WTC11 (cell line): ENCODE measurements around the gene CERCAM. TPM values are rescaled to one million over a fixed set of nuclear protein-coding genes. Genes with fewer than 3 reads are reported as not detected.
"Not testable (repeated sequence)": the region's sequence is repeated elsewhere in the genome, so short reads cannot be mapped to it uniquely, and the experiment has no call there.

Experiments
- ATAC-seq: fragments of 200-7000 bp; cut with Tn5 transposase; 2 replicates; pipeline ENCODE4 v1.10.0; 2021; ENCODE audit warnings: mild to moderate bottlenecking, moderate library complexity
- CTCF ChIA-PET: fragments of 300-600 bp; sonication (Branson Sonifier 250); formaldehyde crosslinking; loops from one replicate; lab custom pipeline; 2021; ENCODE audit warnings: antibody characterized with exemption; lab: Charles Lee
- POLR2A ChIA-PET: fragments of 350-600 bp; sonication (Branson Sonifier 250); formaldehyde crosslinking; loops from one replicate; lab custom pipeline; 2021; ENCODE audit warnings: antibody characterized with exemption; lab: Charles Lee
- DNase-seq: peaks from one replicate; pipeline ENCODE4 v3.0.0; 2021; ENCODE audit warnings: low spot score
- H3K27ac Mint-ChIP-seq: 2 replicates; pipeline ENCODE4 v1.8.0; 2021; ENCODE audit warnings: mixed read lengths
- H3K27me3 Mint-ChIP-seq: 2 replicates; pipeline ENCODE4 v1.8.0; 2021; ENCODE audit warnings: low read depth, mild to moderate bottlenecking, moderate library complexity, mixed read lengths
- H3K36me3 Mint-ChIP-seq: 2 replicates; pipeline ENCODE4 v1.8.0; 2021; ENCODE audit warnings: mixed read lengths
- H3K4me1 Mint-ChIP-seq: 2 replicates; pipeline ENCODE4 v1.8.0; 2022; ENCODE audit warnings: mixed read lengths
- H3K4me3 Mint-ChIP-seq: 2 replicates; pipeline ENCODE4 v1.8.0; 2021; ENCODE audit warnings: mild to moderate bottlenecking, moderate library complexity, mixed read lengths
- H3K9me3 Mint-ChIP-seq: 2 replicates; pipeline ENCODE4 v1.8.0; 2021; ENCODE audit warnings: mixed read lengths
- ELF4 ChIP-seq: sonication (generic); formaldehyde crosslinking; IDR thresholded peaks from 2 replicates; pipeline ENCODE4 v1.8.1; 2022; ENCODE audit warnings: low read depth, mild to moderate bottlenecking, moderate library complexity, missing genetic modification reagents
- ESRRA ChIP-seq: sonication (generic); formaldehyde crosslinking; IDR thresholded peaks from 2 replicates; pipeline ENCODE4 v1.8.1; 2022; ENCODE audit warnings: mild to moderate bottlenecking, missing genetic modification reagents, borderline replicate concordance
- ETV6 ChIP-seq: sonication (generic); formaldehyde crosslinking; IDR thresholded peaks from 2 replicates; pipeline ENCODE4 v1.8.1; 2022; ENCODE audit warnings: mild to moderate bottlenecking, missing genetic modification reagents
- FOXJ3 ChIP-seq: sonication (generic); formaldehyde crosslinking; IDR thresholded peaks from 2 replicates; pipeline ENCODE4 v1.9.0; 2021; ENCODE audit warnings: missing genetic modification reagents, mild to moderate bottlenecking, borderline replicate concordance
- GTF2I ChIP-seq: fragments of 250-450 bp; sonication (Bioruptor Pico); conservative IDR thresholded peaks from 2 replicates; pipeline ENCODE4 v1.4.0; 2021; ENCODE audit warnings: mild to moderate bottlenecking
- IRF2 ChIP-seq: sonication (generic); formaldehyde crosslinking; IDR thresholded peaks from 2 replicates; pipeline ENCODE4 v1.8.0; 2022; ENCODE audit warnings: low read depth, missing genetic modification reagents, borderline replicate concordance
- JUN ChIP-seq: sonication (generic); formaldehyde crosslinking; IDR thresholded peaks from 2 replicates; pipeline ENCODE4 v1.8.0; 2023; ENCODE audit warnings: mild to moderate bottlenecking, missing genetic modification reagents
- MXD4 ChIP-seq: fragments of 250-450 bp; sonication (Bioruptor Pico); IDR thresholded peaks from 2 replicates; pipeline ENCODE4 v1.8.0; 2021; ENCODE audit warnings: mild to moderate bottlenecking, moderate library complexity, borderline replicate concordance
- MYBL2 ChIP-seq: sonication (generic); formaldehyde crosslinking; IDR thresholded peaks from 2 replicates; pipeline ENCODE4 v1.8.1; 2023; ENCODE audit warnings: mild to moderate bottlenecking, moderate library complexity, missing genetic modification reagents
- OVOL2 ChIP-seq: fragments of 250-450 bp; sonication (Bioruptor Pico); IDR thresholded peaks from 2 replicates; pipeline ENCODE4 v1.9.0; 2021; ENCODE audit warnings: mild to moderate bottlenecking, borderline replicate concordance
- TEAD1 ChIP-seq: sonication (generic); formaldehyde crosslinking; IDR thresholded peaks from 2 replicates; pipeline ENCODE4 v1.8.0; 2022; ENCODE audit warnings: mild to moderate bottlenecking, missing genetic modification reagents
- TP53 ChIP-seq: sonication (generic); formaldehyde crosslinking; IDR thresholded peaks from 2 replicates; pipeline ENCODE4 v1.8.1; 2023; ENCODE audit warnings: mild to moderate bottlenecking, missing genetic modification reagents
- ZNF232 ChIP-seq: sonication (generic); formaldehyde crosslinking; IDR thresholded peaks from 2 replicates; pipeline ENCODE4 v1.8.0; 2022; ENCODE audit warnings: mild to moderate bottlenecking, missing genetic modification reagents
- total RNA-seq: library from RNA; stranded (reverse); gene quantifications from 3 replicates; pipeline ENCODE4 v1.2.3, GENCODE V29; 2021
- TF ChIP-seq, protein P1 (sequence below): sonication (generic); formaldehyde crosslinking; IDR thresholded peaks from 2 replicates; pipeline ENCODE4 v1.8.1; 2023; ENCODE audit warnings: mild to moderate bottlenecking, missing genetic modification reagents, moderate library complexity
- TF ChIP-seq, protein P2 (sequence below): sonication (generic); formaldehyde crosslinking; IDR thresholded peaks from 2 replicates; pipeline ENCODE4 v1.8.1; 2023; ENCODE audit warnings: mild to moderate bottlenecking, missing genetic modification reagents, moderate library complexity
- TF ChIP-seq, protein P3 (sequence below): fragments of 200-600 bp; IDR thresholded peaks from 2 replicates; pipeline ENCODE4 v1.8.0; 2022; ENCODE audit warnings: antibody characterized with exemption
- TF ChIP-seq, protein P4 (sequence below): sonication (generic); formaldehyde crosslinking; IDR thresholded peaks from 2 replicates; pipeline ENCODE4 v1.8.1; 2023; ENCODE audit warnings: mild to moderate bottlenecking, moderate library complexity, missing genetic modification reagents
- TF ChIP-seq, protein P5 (sequence below): sonication (generic); formaldehyde crosslinking; IDR thresholded peaks from 2 replicates; pipeline ENCODE4 v1.8.1; 2023; ENCODE audit warnings: mild to moderate bottlenecking, missing genetic modification reagents
- TF ChIP-seq, protein P6 (sequence below): sonication (generic); formaldehyde crosslinking; IDR thresholded peaks from 2 replicates; pipeline ENCODE4 v1.8.0; 2022; ENCODE audit warnings: mild to moderate bottlenecking, missing genetic modification reagents
- TF ChIP-seq, protein P7 (sequence below): fragments of 250-450 bp; sonication (Bioruptor Pico); IDR thresholded peaks from 2 replicates; pipeline ENCODE4 v2.1.2; 2022; ENCODE audit warnings: mild to moderate bottlenecking, moderate library complexity
- TF ChIP-seq, protein P8 (sequence below): sonication (generic); formaldehyde crosslinking; IDR thresholded peaks from 2 replicates; pipeline ENCODE4 v1.8.0; 2022; ENCODE audit warnings: mild to moderate bottlenecking, missing genetic modification reagents

Gene CERCAM
- total RNA-seq, 1 experiment from 2014 or later, result 15.2 TPM

DNA sequence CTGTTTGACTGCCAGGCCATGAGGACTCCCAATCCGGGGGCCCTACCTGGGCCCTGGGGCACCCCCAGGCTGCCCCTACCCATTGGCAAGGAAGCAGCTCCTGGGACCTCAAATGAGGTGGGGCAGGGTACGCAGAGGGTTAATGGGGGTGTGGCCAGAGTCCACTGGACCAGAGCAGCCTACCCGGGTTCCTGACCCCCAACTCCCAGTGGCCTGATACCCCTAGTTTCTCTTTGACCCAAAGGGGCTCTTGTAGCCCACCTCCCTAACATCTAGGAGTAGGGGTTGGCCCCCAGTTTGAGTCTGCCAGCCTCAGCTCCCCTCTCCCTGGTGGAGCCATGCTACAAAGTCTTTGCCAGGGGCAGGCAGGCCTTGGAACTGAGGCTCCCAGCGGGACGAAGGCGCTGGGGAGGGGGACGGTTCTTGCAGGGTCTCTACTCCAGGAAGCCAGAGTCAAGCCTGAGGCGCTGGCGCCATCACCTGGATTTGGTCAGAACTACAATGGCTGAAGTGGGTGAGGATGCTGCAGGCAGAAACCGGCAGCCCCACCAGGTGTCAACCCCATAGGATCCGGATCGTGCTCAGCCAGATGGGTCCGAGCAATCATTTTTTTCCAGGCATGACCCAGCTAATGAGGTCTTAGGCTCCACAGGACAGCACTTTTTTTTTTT lies 8.4 kb upstream of the CERCAM start:
- POLR2A ChIA-PET, result interaction anchor here (0.8 to 0.9 kb wide), 2 partner anchors 8 to 50 kb away, joined by 3 read pairs; partner anchors contain the start of gene CERCAM
- Mint-ChIP-seq H3K9me3 (no peaks in the 10 kb centered on the region), H3K4me1 (peaks cover 42% of the 10 kb centered on the region), H3K4me3 (no peak overlapping the region), H3K27me3 (peaks cover 84% of the 10 kb centered on the region), H3K36me3 (no peaks in the 10 kb centered on the region), H3K27ac (no peak overlapping the region)
- ATAC-seq (peak; percentile 81), DNase-seq (peak; percentile 99)
- CTCF ChIA-PET, result interaction anchor here (0.6 to 7.7 kb wide), 28 partner anchors 8 to 352 kb away, joined by 3 to 248 read pairs (median 4); partner anchors contain the start of genes CERCAM, GOLGA2, SLC27A4 and SWI5
- TF ChIP-seq JUN (CRISPR knock-in tag) (no peak), MXD4 (CRISPR knock-in tag) (no peak), ELF4 (CRISPR knock-in tag) (no peak), FOXJ3 (CRISPR knock-in tag) (no peak), IRF2 (CRISPR knock-in tag) (no peak), MYBL2 (CRISPR knock-in tag) (no peak), OVOL2 (CRISPR knock-in tag) (no peak), ETV6 (CRISPR knock-in tag) (0 out of 2 replicates have a peak, but pooled peaks have one; percentile 45), TEAD1 (CRISPR knock-in tag) (no peak)
- TF ChIP-seq, protein P1, sequence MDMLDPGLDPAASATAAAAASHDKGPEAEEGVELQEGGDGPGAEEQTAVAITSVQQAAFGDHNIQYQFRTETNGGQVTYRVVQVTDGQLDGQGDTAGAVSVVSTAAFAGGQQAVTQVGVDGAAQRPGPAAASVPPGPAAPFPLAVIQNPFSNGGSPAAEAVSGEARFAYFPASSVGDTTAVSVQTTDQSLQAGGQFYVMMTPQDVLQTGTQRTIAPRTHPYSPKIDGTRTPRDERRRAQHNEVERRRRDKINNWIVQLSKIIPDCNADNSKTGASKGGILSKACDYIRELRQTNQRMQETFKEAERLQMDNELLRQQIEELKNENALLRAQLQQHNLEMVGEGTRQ (CRISPR knock-in tag), result peak; percentile 26; the same call in 1 of the 2 replicates
- TF ChIP-seq, protein P2, sequence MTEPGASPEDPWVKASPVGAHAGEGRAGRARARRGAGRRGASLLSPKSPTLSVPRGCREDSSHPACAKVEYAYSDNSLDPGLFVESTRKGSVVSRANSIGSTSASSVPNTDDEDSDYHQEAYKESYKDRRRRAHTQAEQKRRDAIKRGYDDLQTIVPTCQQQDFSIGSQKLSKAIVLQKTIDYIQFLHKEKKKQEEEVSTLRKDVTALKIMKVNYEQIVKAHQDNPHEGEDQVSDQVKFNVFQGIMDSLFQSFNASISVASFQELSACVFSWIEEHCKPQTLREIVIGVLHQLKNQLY (CRISPR knock-in tag), result no peak
- TF ChIP-seq, protein P3, sequence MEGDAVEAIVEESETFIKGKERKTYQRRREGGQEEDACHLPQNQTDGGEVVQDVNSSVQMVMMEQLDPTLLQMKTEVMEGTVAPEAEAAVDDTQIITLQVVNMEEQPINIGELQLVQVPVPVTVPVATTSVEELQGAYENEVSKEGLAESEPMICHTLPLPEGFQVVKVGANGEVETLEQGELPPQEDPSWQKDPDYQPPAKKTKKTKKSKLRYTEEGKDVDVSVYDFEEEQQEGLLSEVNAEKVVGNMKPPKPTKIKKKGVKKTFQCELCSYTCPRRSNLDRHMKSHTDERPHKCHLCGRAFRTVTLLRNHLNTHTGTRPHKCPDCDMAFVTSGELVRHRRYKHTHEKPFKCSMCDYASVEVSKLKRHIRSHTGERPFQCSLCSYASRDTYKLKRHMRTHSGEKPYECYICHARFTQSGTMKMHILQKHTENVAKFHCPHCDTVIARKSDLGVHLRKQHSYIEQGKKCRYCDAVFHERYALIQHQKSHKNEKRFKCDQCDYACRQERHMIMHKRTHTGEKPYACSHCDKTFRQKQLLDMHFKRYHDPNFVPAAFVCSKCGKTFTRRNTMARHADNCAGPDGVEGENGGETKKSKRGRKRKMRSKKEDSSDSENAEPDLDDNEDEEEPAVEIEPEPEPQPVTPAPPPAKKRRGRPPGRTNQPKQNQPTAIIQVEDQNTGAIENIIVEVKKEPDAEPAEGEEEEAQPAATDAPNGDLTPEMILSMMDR, result peak; percentile 83
- TF ChIP-seq, protein P4, sequence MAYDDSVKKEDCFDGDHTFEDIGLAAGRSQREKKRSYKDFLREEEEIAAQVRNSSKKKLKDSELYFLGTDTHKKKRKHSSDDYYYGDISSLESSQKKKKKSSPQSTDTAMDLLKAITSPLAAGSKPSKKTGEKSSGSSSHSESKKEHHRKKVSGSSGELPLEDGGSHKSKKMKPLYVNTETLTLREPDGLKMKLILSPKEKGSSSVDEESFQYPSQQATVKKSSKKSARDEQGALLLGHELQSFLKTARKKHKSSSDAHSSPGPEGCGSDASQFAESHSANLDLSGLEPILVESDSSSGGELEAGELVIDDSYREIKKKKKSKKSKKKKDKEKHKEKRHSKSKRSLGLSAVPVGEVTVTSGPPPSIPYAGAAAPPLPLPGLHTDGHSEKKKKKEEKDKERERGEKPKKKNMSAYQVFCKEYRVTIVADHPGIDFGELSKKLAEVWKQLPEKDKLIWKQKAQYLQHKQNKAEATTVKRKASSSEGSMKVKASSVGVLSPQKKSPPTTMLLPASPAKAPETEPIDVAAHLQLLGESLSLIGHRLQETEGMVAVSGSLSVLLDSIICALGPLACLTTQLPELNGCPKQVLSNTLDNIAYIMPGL (CRISPR knock-in tag), result 0 out of 2 replicates have a peak, but pooled peaks have one; percentile 23

DNA sequence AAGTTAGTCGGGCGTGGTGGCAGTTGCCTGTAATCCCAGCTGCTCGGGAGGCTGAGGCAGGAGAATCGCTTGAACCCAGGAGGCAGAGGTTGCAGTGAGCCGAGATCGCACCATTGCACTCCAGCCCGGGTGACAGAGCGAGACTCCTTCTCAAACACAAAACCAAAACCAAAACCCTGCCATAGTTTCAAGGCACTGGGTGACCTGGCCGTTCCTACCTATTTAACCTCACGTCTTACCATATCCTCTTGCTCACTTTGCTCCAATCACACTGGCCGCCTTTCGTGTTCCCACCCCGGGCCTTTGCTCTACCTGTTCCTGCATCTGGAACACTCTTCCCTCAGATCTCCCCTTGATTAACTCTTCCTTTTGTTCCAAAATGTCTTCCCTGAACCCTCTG lies 6.9 kb upstream of the CERCAM start:
- ATAC-seq, H3K36me3 Mint-ChIP-seq, DNase-seq, H3K27ac Mint-ChIP-seq, H3K4me3 Mint-ChIP-seq, H3K9me3 Mint-ChIP-seq: not testable (repeated sequence)
- H3K4me1 Mint-ChIP-seq, result peaks cover 35% of the 10 kb centered on the region
- ChIA-PET POLR2A (interaction anchor here (0.5 kb wide), 1 partner anchor 87 kb away, joined by 3 read pairs; no protein-coding TSS in a partner anchor), CTCF (interaction anchor here (0.6 to 7.7 kb wide), 5 partner anchors 50 to 119 kb away, joined by 3 to 248 read pairs (median 4); no protein-coding TSS in a partner anchor)
- peaks cover 82% of the 10 kb centered on the region for H3K27me3 Mint-ChIP-seq

DNA sequence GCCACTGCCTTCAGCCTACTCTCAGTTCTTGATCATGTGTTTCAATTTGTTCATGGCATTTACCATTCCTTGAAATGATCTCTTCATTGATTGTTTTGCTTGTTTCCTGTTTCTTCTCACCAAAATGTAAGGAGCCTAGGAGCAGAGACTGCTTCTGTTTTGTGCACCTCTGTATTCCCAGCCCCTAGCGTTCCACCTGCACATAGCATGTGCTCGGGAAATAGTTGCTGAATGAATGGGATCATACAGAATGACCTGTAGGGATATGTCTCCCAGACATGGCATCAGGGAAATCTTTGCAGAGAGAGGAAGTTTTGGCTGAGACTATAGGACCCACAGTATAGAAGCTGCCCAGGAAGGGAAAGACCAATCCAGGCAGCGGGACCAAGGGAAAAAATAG lies 6.2 kb upstream of the CERCAM start:
- H3K27ac Mint-ChIP-seq, result no peak overlapping the region
- no peaks in the 10 kb centered on the region for H3K36me3 Mint-ChIP-seq
- POLR2A ChIA-PET, result no interaction called here
- peaks cover 39% of the 10 kb centered on the region for H3K4me1 Mint-ChIP-seq
- H3K27me3 Mint-ChIP-seq, result peaks cover 83% of the 10 kb centered on the region
- no peak overlapping the region for H3K4me3 Mint-ChIP-seq
- CTCF ChIA-PET, result interaction anchor here (0.6 to 7.7 kb wide), 6 partner anchors 13 to 119 kb away, joined by 3 to 248 read pairs (median 4); no protein-coding TSS in a partner anchor
- DNase-seq, result no peak
- H3K9me3 Mint-ChIP-seq, result no peaks in the 10 kb centered on the region
- ATAC-seq, result 0 out of 2 replicates have a peak, but pooled peaks have one; percentile 13
- no peak for TF ChIP-seq OVOL2 (CRISPR knock-in tag)
- no peak for TF ChIP-seq ZNF232 (CRISPR knock-in tag)
- TF ChIP-seq, protein P5, sequence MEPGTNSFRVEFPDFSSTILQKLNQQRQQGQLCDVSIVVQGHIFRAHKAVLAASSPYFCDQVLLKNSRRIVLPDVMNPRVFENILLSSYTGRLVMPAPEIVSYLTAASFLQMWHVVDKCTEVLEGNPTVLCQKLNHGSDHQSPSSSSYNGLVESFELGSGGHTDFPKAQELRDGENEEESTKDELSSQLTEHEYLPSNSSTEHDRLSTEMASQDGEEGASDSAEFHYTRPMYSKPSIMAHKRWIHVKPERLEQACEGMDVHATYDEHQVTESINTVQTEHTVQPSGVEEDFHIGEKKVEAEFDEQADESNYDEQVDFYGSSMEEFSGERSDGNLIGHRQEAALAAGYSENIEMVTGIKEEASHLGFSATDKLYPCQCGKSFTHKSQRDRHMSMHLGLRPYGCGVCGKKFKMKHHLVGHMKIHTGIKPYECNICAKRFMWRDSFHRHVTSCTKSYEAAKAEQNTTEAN (CRISPR knock-in tag), result no peak
- TF ChIP-seq, protein P6, sequence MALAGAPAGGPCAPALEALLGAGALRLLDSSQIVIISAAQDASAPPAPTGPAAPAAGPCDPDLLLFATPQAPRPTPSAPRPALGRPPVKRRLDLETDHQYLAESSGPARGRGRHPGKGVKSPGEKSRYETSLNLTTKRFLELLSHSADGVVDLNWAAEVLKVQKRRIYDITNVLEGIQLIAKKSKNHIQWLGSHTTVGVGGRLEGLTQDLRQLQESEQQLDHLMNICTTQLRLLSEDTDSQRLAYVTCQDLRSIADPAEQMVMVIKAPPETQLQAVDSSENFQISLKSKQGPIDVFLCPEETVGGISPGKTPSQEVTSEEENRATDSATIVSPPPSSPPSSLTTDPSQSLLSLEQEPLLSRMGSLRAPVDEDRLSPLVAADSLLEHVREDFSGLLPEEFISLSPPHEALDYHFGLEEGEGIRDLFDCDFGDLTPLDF (CRISPR knock-in tag), result no peak
- TF ChIP-seq GTF2I (CRISPR knock-in tag), result no peak
- TF ChIP-seq, protein P7, sequence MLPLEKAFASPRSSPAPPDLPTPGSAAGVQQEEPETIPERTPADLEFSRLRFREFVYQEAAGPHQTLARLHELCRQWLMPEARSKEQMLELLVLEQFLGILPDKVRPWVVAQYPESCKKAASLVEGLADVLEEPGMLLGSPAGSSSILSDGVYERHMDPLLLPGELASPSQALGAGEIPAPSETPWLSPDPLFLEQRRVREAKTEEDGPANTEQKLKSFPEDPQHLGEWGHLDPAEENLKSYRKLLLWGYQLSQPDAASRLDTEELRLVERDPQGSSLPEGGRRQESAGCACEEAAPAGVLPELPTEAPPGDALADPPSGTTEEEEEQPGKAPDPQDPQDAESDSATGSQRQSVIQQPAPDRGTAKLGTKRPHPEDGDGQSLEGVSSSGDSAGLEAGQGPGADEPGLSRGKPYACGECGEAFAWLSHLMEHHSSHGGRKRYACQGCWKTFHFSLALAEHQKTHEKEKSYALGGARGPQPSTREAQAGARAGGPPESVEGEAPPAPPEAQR (CRISPR knock-in tag), result no peak
- no peak for TF ChIP-seq TP53 (CRISPR knock-in tag)
- TF ChIP-seq, protein P8, sequence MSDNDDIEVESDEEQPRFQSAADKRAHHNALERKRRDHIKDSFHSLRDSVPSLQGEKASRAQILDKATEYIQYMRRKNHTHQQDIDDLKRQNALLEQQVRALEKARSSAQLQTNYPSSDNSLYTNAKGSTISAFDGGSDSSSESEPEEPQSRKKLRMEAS (CRISPR knock-in tag), result no peak
- no peak for TF ChIP-seq ESRRA (CRISPR knock-in tag)
